ENCODE measurements around the gene NCOR1. TPM values are rescaled to one million over a fixed set of nuclear protein-coding genes. Genes with fewer than 3 reads are reported as not detected.

Gene NCOR1
- total and polyA plus RNA-seq, 2 of the 8 experiments (the other 6 are each of a cell fraction or from before 2014, with no cell fraction given): 65.4 to 142 TPM

DNA sequence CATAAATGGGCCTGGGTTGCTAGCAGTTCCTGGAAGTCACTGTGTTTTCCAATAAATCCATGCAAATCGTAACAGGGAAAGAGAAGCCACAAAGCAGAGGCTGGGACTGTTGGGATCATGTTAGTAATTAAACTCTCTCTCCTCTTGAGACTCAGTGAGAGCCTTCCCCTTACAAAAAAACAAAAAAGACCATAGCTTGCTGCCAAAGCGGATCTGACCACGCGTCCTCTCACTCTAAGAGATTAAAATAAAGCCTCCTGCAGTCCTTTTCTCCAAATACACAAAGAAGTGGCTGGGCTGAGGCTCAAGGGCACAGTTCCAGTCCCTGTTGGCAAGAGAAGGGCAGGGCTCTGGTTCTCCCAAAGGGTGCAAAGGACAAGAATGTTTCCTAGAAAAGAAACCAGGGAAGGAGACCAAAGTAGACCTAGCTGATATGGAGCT, 40.2 kb upstream of the NCOR1 start:
- H4K20me1 ChIP-seq (replicated peaks in 1 of 2; ENCODE audit: control insufficient read depth in 1 of 2, insufficient read depth in 2 of 2, low read length in 2 of 2): peaks cover 0 to 1% of the 10 kb centered on the region in 2 experiments
- H3K27me3 ChIP-seq (replicated peaks in 1 of 4; ENCODE audit: control insufficient read depth in 3 of 4, extremely low read depth in 1 of 4, insufficient read depth in 3 of 4, low read length in 3 of 4): no peaks in the 10 kb centered on the region
- WGBS, 2 experiments (ENCODE audit: extremely low coverage in 1 of 2, insufficient coverage in 1 of 2, insufficient read length in 1 of 2, insufficient replicate concordance in 2 of 2, low coverage in 1 of 2, low lambda C conversion rate in 2 of 2, missing lambda C conversion rate in 1 of 2): 29% methylated on average over 4 of the region's 4 CpGs; no CpG with 5 or more reads in 1 of the 2 experiments
- FAIRE-seq (no peak), DNase-seq (ENCODE audit: low read depth in 1 of 2, low spot score in 2 of 2) (peak in 1 of 2 experiments; percentile 7)
- no peak overlapping the region for H2BK120ac ChIP-seq (replicated peaks; ENCODE audit: low read depth, low read length)
- H3K14ac ChIP-seq (ENCODE audit: insufficient read length): no peak overlapping the region
- H3K79me2 ChIP-seq (ENCODE audit: control insufficient read depth in 1 of 2, insufficient read depth in 2 of 2, low read length in 2 of 2): no peaks in the 10 kb centered on the region
- TF ChIP-seq SP1 (IDR thresholded peaks at IDR 0.05; ENCODE audit: low read depth, low read length): no peak
- no peak overlapping the region for H3K18ac ChIP-seq (ENCODE audit: extremely low read depth, low read length)
- no peak overlapping the region for H4K91ac ChIP-seq (replicated peaks; ENCODE audit: insufficient read length, low read length)
- H3K56ac ChIP-seq (replicated peaks; ENCODE audit: insufficient read length, low read depth, low read length): no peak overlapping the region
- no peak overlapping the region for H2AK5ac ChIP-seq (ENCODE audit: low read depth, low read length)
- no peak overlapping the region for H4K8ac ChIP-seq (ENCODE audit: extremely low read depth, insufficient read depth, low read length)
- H3K9ac ChIP-seq (replicated peaks in 1 of 4; ENCODE audit: extremely low read depth in 1 of 4, low read depth in 3 of 4, low read length in 3 of 4): no peak overlapping the region
- no peak overlapping the region for H4K5ac ChIP-seq (ENCODE audit: insufficient read length, low read depth, low read length)
- no peak overlapping the region for H2BK12ac ChIP-seq (ENCODE audit: low read depth, low read length)
- no peak overlapping the region for H3K4ac ChIP-seq (replicated peaks; ENCODE audit: insufficient read length, low read depth, low read length)
- H3K4me2 ChIP-seq (ENCODE audit: insufficient read depth in 1 of 2, low read depth in 2 of 2, low read length in 2 of 2): peak overlapping the region; percentile 3 to 38; a peak in 2 of 4 replicates
- H3K36me3 ChIP-seq (ENCODE audit: control insufficient read depth in 2 of 4, insufficient read depth in 4 of 4, low read length in 3 of 4): peaks cover 0 to 2% (median 0%) of the 10 kb centered on the region in 4 experiments; a peak in 2 of 8 replicates
- ChIA-PET POLR2A (ENCODE audit: partially characterized antibody) (interaction anchor here (0.7 to 1.4 kb wide), 4 partner anchors 8 to 40 kb away, joined by 3 to 5 read pairs (median 4); partner anchors contain the start of gene NCOR1), CTCF (ENCODE audit: partially characterized antibody) (interaction anchor here (0.6 kb wide), 1 partner anchor 75 kb away, joined by 3 read pairs; no protein-coding TSS in a partner anchor)
- no peak overlapping the region for H2AFZ ChIP-seq (ENCODE audit: low read length)
- H2BK20ac ChIP-seq (ENCODE audit: low read length): no peak overlapping the region
- H3K4me3 ChIP-seq (ENCODE audit: extremely low read depth in 1 of 4, insufficient read depth in 2 of 4, low read depth in 3 of 4, low read length in 4 of 4): peak overlapping the region in 1 of 4 experiments; percentile 5; a peak in 1 of 8 replicates
- H3K23me2 ChIP-seq (ENCODE audit: low read depth, low read length): no peaks in the 10 kb centered on the region
- no peak overlapping the region for H3K23ac ChIP-seq (ENCODE audit: insufficient read length)
- no peak overlapping the region for H3K27ac ChIP-seq (ENCODE audit: low read depth, low read length)
- peaks cover 2 to 8% (median 5%) of the 10 kb centered on the region in 4 experiments; a peak in 4 of 7 replicates for H3K4me1 ChIP-seq (replicated peaks in 1 of 4; ENCODE audit: control insufficient read depth in 3 of 4, insufficient read depth in 4 of 4, low read length in 3 of 4)
- H3K9me3 ChIP-seq (ENCODE audit: insufficient read depth in 2 of 2, low read depth in 1 of 2, low read length in 1 of 2): no peaks in the 10 kb centered on the region
- no peak overlapping the region for H2BK5ac ChIP-seq (ENCODE audit: low read depth, low read length)
- H2BK15ac ChIP-seq (ENCODE audit: low read length): no peak overlapping the region
- no peaks in the 10 kb centered on the region for H3K79me1 ChIP-seq (ENCODE audit: low read depth, low read length)
